HCT116 (cell line): Measurements from ENCODE around the gene YBX3. TPM values are rescaled to one million over a fixed set of nuclear protein-coding genes. Genes with fewer than 3 reads are reported as not detected.

Experiments used
- ATAC-seq: fragments of 200-7000 bp; cut with Tn5 transposase; 2 replicates; pipeline ENCODE4 v1.9.1; 2020; ENCODE audit warnings: mild to moderate bottlenecking, moderate library complexity
- BruUV-seq: library from RNA; stranded (reverse); fragments of 400-500 nt; replicated peaks from 2 replicates; lab custom pipeline; 2021; lab: Mats Ljungman, UMichigan
- CTCF ChIA-PET: fragments of 300-600 bp; sonication (Branson Sonifier 250); formaldehyde crosslinking; loops from one replicate; lab custom pipeline; 2021; ENCODE audit warnings: antibody characterized with exemption; lab: Charles Lee
- POLR2A ChIA-PET: fragments of 300-600, 350-600 bp; sonication (Branson Sonifier 250); formaldehyde crosslinking; loops from one replicate; lab custom pipeline; 2021; ENCODE audit warnings: antibody characterized with exemption; lab: Charles Lee
- RAD21 ChIA-PET, 2 experiments: fragments of 300-600 bp; sonication (Branson Sonifier 250); formaldehyde crosslinking; loops; one replicate each; lab custom pipeline; 2023; ENCODE audit warnings: low total read pairs in 2 of 2; ENCODE audit not compliant: uncharacterized antibody in 2 of 2, unreplicated experiment in 2 of 2, low non-redundant PET in 1 of 2; lab: Charles Lee
- DNase-seq: peaks from one replicate; pipeline ENCODE4 v3.0.0-alpha.2; 2010; ENCODE audit warnings: low read depth, low spot score
- H2AFZ ChIP-seq: fragments of 200-600 bp; shearing (Covaris generic), sonication (generic); 2 replicates; pipeline ENCODE4 v1.6.1; 2017; ENCODE audit warnings: low read depth, mixed run types, mixed read lengths, antibody characterized with exemption, low read length; ENCODE audit not compliant: poor library complexity, severe bottlenecking
- H3K27ac ChIP-seq: 2 replicates; pipeline ENCODE4 v1.5.1; 2012; ENCODE audit warnings: low read depth, low read length
- H3K27me3 ChIP-seq: fragments of 200-600 bp; sonication (generic); 2 replicates; pipeline ENCODE4 v1.6.1; 2016; ENCODE audit warnings: mixed run types, low read length, mixed read lengths; ENCODE audit not compliant: insufficient read depth
- H3K36me3 ChIP-seq, 2 experiments: fragments of 200-500 bp in 1 of 2; fragments of 200-600 bp in 1 of 2; sonication (Bioruptor generic) in 1 of 2; sonication (generic) in 1 of 2; 2 replicates each; pipeline versions ENCODE4 v1.5.1 to v1.6.1; 2014 to 2016; ENCODE audit warnings: low read length in 2 of 2, inconsistent platforms in 1 of 2, mixed read lengths in 1 of 2, mixed run types in 1 of 2; ENCODE audit not compliant: insufficient read depth in 2 of 2, control insufficient read depth in 1 of 2
- H3K4me1 ChIP-seq, 2 experiments: fragments of 200-600 bp in 1 of 2; sonication (generic) in 1 of 2; 2 replicates each; pipeline versions ENCODE4 v1.5.1 to v1.6.1; 2012 to 2017; ENCODE audit warnings: low read length in 2 of 2, inconsistent platforms in 1 of 2, mild to moderate bottlenecking in 1 of 2, mixed read lengths in 1 of 2, mixed run types in 1 of 2, moderate library complexity in 1 of 2; ENCODE audit not compliant: insufficient read depth in 2 of 2, control insufficient read depth in 1 of 2
- H3K4me2 ChIP-seq: fragments of 200-600 bp; sonication (generic); 2 replicates; pipeline ENCODE4 v1.6.1; 2017; ENCODE audit warnings: mixed run types, low read length, mixed read lengths
- H3K4me3 ChIP-seq, 2 experiments: fragments of 200-600 bp in 1 of 2; sonication (generic) in 1 of 2; replicated peaks in 1 of 2; 2 replicates each; pipeline ENCODE4 v1.5.1; 2011 to 2016; ENCODE audit warnings: low read length in 2 of 2, control low read depth in 1 of 2, low read depth in 1 of 2, mild to moderate bottlenecking in 1 of 2, mixed read lengths in 1 of 2, mixed run types in 1 of 2
- H3K79me2 ChIP-seq: fragments of 200-600 bp; sonication (generic); 2 replicates; pipeline ENCODE4 v1.6.1; 2017; ENCODE audit warnings: mild to moderate bottlenecking, mixed run types, low read length, moderate library complexity, mixed read lengths; ENCODE audit not compliant: insufficient read depth
- H3K9ac ChIP-seq: fragments of 200-600 bp; sonication (generic); 2 replicates; pipeline ENCODE4 v1.6.1; 2016; ENCODE audit warnings: low read length, mixed read lengths
- H3K9me2 ChIP-seq: fragments of 200-600 bp; sonication (generic), shearing (Covaris generic); 2 replicates; pipeline ENCODE4 v1.6.1; 2017; ENCODE audit warnings: mixed run types, mild to moderate bottlenecking, moderate library complexity; ENCODE audit not compliant: insufficient read depth
- H3K9me3 ChIP-seq, 2 experiments: fragments of 200-500 bp in 1 of 2; fragments of 200-600 bp in 1 of 2; sonication (Bioruptor generic) in 1 of 2; sonication (generic) in 1 of 2; 2 replicates each; pipeline ENCODE4 v1.6.1; 2014 to 2017; ENCODE audit warnings: low read length in 2 of 2, mixed read lengths in 2 of 2, inconsistent platforms in 1 of 2, low read depth in 1 of 2, mild to moderate bottlenecking in 1 of 2, mixed run types in 1 of 2, moderate library complexity in 1 of 2; ENCODE audit not compliant: control insufficient read depth in 1 of 2, insufficient read depth in 1 of 2
- H4K20me1 ChIP-seq: fragments of 200-600 bp; sonication (generic), shearing (Covaris generic); 2 replicates; pipeline ENCODE4 v1.6.1; 2017; ENCODE audit warnings: mixed run types, mild to moderate bottlenecking, moderate library complexity; ENCODE audit not compliant: insufficient read depth
- CTCF ChIP-seq, 3 experiments: fragments of 200-600 bp in 1 of 3; sonication (generic) in 1 of 3; IDR thresholded peaks in 2 of 3; conservative IDR thresholded peaks in 1 of 3; 2 replicates each; pipeline ENCODE4 v1.5.1; 2012 to 2017; ENCODE audit warnings: low read depth in 2 of 3, low read length in 2 of 3, antibody characterized with exemption in 1 of 3, borderline replicate concordance in 1 of 3, control low read depth in 1 of 3, mild to moderate bottlenecking in 1 of 3, mixed read lengths in 1 of 3, mixed run types in 1 of 3, moderate library complexity in 1 of 3; ENCODE audit not compliant: insufficient read depth in 1 of 3
- ELF1 ChIP-seq: IDR thresholded peaks from 2 replicates; pipeline ENCODE4 v1.6.1; 2012; ENCODE audit warnings: low read depth, borderline replicate concordance
- EZH2phosphoT487 ChIP-seq: fragments of 200-600 bp; IDR thresholded peaks from 2 replicates; pipeline ENCODE4 v1.6.1; 2018; ENCODE audit warnings: antibody characterized with exemption, borderline replicate concordance
- JUND ChIP-seq: IDR thresholded peaks from 2 replicates; pipeline ENCODE4 v1.6.1; 2012
- MAX ChIP-seq: IDR thresholded peaks from 2 replicates; pipeline ENCODE4 v1.6.1; 2012
- POLR2A ChIP-seq: IDR thresholded peaks from 2 replicates; pipeline ENCODE4 v1.7.0; 2011; ENCODE audit warnings: borderline replicate concordance; ENCODE audit not compliant: insufficient read depth, insufficient read length; ENCODE audit errors: extremely low read depth
- POLR2AphosphoS5 ChIP-seq: IDR thresholded peaks from 2 replicates; pipeline ENCODE4 v1.6.1; 2011; ENCODE audit warnings: mild to moderate bottlenecking, low read depth, low read length, moderate library complexity
- REST ChIP-seq: IDR thresholded peaks from 2 replicates; pipeline ENCODE4 v1.6.1; 2012; ENCODE audit warnings: low read depth
- SIN3A ChIP-seq: IDR thresholded peaks from 2 replicates; pipeline ENCODE4 v1.6.1; 2012; ENCODE audit warnings: low read depth
- SP1 ChIP-seq: IDR thresholded peaks from 2 replicates; pipeline ENCODE4 v1.6.1; 2012; ENCODE audit warnings: low read depth
- TCF7L2 ChIP-seq: IDR thresholded peaks from 2 replicates; pipeline ENCODE4 v1.7.0; 2011; ENCODE audit warnings: borderline replicate concordance, inconsistent platforms; ENCODE audit not compliant: insufficient read depth, insufficient read length; ENCODE audit errors: extremely low read depth
- YY1 ChIP-seq: IDR thresholded peaks from 2 replicates; pipeline ENCODE4 v1.6.1; 2011; ENCODE audit warnings: low read length, low read depth, moderate library complexity, mild to moderate bottlenecking; ENCODE audit not compliant: insufficient replicate concordance; ENCODE audit errors: extremely low read depth
- ZNF274 ChIP-seq: fragments of 200-500 bp; sonication (Bioruptor generic); IDR thresholded peaks from 2 replicates; pipeline ENCODE4 v1.6.1; 2014; ENCODE audit warnings: mild to moderate bottlenecking, low read depth, low read length, inconsistent platforms
- intact Hi-C: fragments of 100-400 bp; cut with micrococcal nuclease; formaldehyde crosslinking; loops from 2 replicates; pipeline ENCODE4 v1.10.0; 2022
- total RNA-seq: library from RNA; stranded (reverse); gene quantifications from one replicate; pipeline ENCODE4 v1.2.1, GENCODE V29; 2021; ENCODE audit not compliant: unreplicated experiment

Gene YBX3
- total RNA-seq, 1 experiment from 2014 or later = 419 TPM

- ATAC-seq (no peak), DNase-seq (no peak)
- Histone ChIP-seq H4K20me1 (no peaks in the 10 kb centered on the region), H3K4me2 (peak overlapping the region; percentile 39), H3K27ac (no peak overlapping the region), H3K36me3 (no peaks in the 10 kb centered on the region), H3K9me2 (no peaks in the 10 kb centered on the region), H3K9me3 (no peaks in the 10 kb centered on the region), H3K9ac (no peak overlapping the region), H2AFZ (no peak overlapping the region), H3K4me1 (peaks cover 0 to 13% of the 10 kb centered on the region in 2 experiments; a peak in 2 of 4 replicates), H3K79me2 (no peaks in the 10 kb centered on the region), H3K4me3 (no peak overlapping the region), H3K27me3 (no peaks in the 10 kb centered on the region)
- RAD21 ChIA-PET = no interaction called here
- POLR2A ChIA-PET = no interaction called here
- CTCF ChIA-PET = interaction anchor here (2.3 kb wide), 1 partner anchor 10 kb away, joined by 12 read pairs; no protein-coding TSS in a partner anchor
- intact Hi-C loops = no loop called here
- no peak for TF ChIP-seq REST
- TF ChIP-seq YY1 = no peak
- no peak for TF ChIP-seq JUND
- no peak for TF ChIP-seq POLR2AphosphoS5
- no peak for TF ChIP-seq CTCF (IDR thresholded peaks at IDR 0.05 in 2 of 3, conservative IDR thresholded peaks at IDR 0.05 in 1 of 3; ENCODE audit: borderline replicate concordance in 1 of 3, insufficient read depth in 1 of 3, low read depth in 2 of 3, low read length in 2 of 3)
- TF ChIP-seq MAX = no peak
- no peak for TF ChIP-seq EZH2phosphoT487
- no peak for TF ChIP-seq SP1
- no peak for TF ChIP-seq POLR2A
- TF ChIP-seq TCF7L2 = no peak
- no peak for TF ChIP-seq ELF1
- no peak for TF ChIP-seq ZNF274
- TF ChIP-seq SIN3A = no peak
- no TSS peak for BruUV-seq
These were observed 16.3 kb upstream of the YBX3 start for GRCh38 chr12:10739157-10740118.
